ENCODE measurements around the gene MAPK13.
A peak's percentile ranks its signal among the peaks of the same experiment; 100 is the strongest.

The MAPK13 gene

GRCh38 chr6:36119209-36119608 is 11.1 kb upstream of the MAPK13 start:
- no peak for TF ChIP-seq CTCF (IDR thresholded peaks at IDR 0.05)
- Histone ChIP-seq H3K4me3 (no peak overlapping the region), H3K27ac (no peak overlapping the region)
- DNase-seq (ENCODE audit: low spot score) = no peak

- no peak for DNase-seq (ENCODE audit: low spot score)
- Histone ChIP-seq H3K27ac (no peak overlapping the region), H3K4me3 (no peak overlapping the region)
- no peak for TF ChIP-seq CTCF (IDR thresholded peaks at IDR 0.05)
Observed at GRCh38 chr6:36120018-36120417, 10.3 kb upstream of the MAPK13 start.

GRCh38 chr6:36120539-36120938 is 9.8 kb upstream of the MAPK13 start:
- no peak for DNase-seq (ENCODE audit: low spot score)
- no peak overlapping the region for H3K4me3 ChIP-seq
- H3K27ac ChIP-seq = no peak overlapping the region
- TF ChIP-seq CTCF (IDR thresholded peaks at IDR 0.05) = no peak

GRCh38 chr6:36120979-36121786 is 9.1 kb upstream of the MAPK13 start:
- no peak for TF ChIP-seq CTCF (IDR thresholded peaks at IDR 0.05)
- no peak for DNase-seq (ENCODE audit: low spot score)
- peak overlapping the region in 1 of 2 donors; percentile 15 for H3K27ac ChIP-seq
- H3K4me3 ChIP-seq = no peak overlapping the region

- H3K4me3 ChIP-seq = no peak overlapping the region
- TF ChIP-seq CTCF (IDR thresholded peaks at IDR 0.05) = no peak
- no peak overlapping the region for H3K27ac ChIP-seq
- DNase-seq (ENCODE audit: low spot score) = no peak
Observed at GRCh38 chr6:36121787-36122494, 8.4 kb upstream of the MAPK13 start.

GRCh38 chr6:36122495-36123269 is 7.6 kb upstream of the MAPK13 start:
- no peak for TF ChIP-seq CTCF (IDR thresholded peaks at IDR 0.05)

More at GRCh38 chr6:36122495-36123269, 7.6 kb upstream of the MAPK13 start:
- Histone ChIP-seq H3K27ac (no peak overlapping the region), H3K4me3 (no peak overlapping the region)
- no peak for DNase-seq (ENCODE audit: low spot score)
